DLD1 (cell line): ENCODE data around the gene MYL6B.
"Not testable (repeated sequence)": the region's sequence is repeated elsewhere in the genome, so short reads cannot be mapped to it uniquely, and the experiment has no call there.

Source experiments
- in situ Hi-C: cut with HindIII; loops from 2 replicates; pipeline ENCODE4 v1.10.0; 2017; ENCODE audit warnings: low sequenced_read_pairs

Gene MYL6B

DNA sequence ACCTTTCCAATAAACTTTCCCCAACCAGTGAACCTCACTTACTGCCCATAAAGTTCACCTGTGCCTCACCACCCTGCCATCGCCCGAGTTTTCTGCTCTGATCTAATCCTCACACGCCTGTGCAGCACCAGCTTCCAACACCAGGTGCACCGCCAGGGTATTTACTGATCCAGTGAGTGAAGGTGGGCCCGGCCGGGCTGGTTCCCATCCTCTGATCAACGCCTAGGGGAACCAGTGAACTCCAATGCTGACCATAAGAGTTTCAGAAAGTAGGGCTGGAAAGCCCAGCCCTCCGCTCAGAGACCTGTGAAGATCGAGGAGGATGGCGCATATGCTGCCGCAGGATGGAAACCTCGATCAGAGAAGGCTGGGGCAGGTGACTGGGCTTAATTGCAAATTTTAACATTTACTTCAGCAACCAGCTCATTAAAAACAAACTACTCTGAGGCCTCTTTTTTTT lies 685 bp upstream of the MYL6B start:
- in situ Hi-C loops, result no loop called here

GRCh38 chr12:56152756-56153677 lies 630 bp downstream of the MYL6B start:
- in situ Hi-C loops, result no loop called here

DNA sequence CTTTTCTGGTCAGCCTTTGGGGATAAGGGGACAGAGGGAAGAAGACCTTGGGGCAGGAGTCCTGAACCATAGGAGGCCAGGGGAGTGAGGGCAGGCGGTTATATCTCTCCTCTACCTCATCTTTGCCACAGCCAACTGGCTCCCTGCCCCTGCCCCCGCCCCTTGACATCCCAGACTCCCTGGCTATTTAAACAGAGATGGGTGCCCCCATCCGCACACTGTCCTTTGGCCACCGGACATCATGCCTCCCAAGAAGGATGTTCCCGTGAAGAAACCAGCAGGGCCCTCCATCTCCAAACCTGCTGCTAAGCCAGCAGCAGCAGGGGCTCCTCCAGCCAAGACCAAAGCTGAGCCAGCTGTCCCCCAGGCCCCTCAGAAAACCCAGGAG lies 1.3 kb downstream of the MYL6B start:
- in situ Hi-C loops, result no loop called here

DNA sequence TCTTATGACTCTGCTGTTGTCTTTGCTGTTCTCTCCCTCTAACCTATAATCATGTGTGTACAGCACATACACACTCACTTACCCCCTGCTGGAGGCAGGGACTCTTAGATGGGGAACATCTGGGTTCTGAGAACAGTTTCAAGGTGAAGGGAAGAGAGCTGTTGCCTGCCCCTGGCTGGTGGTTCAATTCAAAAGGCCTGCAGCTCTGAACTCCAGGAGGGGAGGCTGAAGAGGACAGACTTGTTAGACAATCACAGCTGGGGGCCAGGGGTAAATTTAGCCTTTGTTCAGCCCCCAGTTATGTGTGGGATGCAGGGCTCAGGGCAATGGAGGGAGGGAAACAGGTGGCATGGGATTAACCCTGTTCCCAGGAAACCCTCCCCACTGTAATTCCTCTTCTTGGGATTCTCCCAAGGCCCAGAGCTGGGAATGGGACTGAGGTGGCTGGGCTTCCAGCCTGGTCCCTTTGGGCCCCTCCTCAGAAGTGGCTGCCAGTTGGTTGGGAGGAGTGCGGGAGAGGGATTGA lies 1.9 kb downstream of the MYL6B start:
- in situ Hi-C loops, result no loop called here

GRCh38 chr12:56154818-56155217 lies 2.4 kb downstream of the MYL6B start:
- in situ Hi-C loops, result no loop called here

- in situ Hi-C loops, result no loop called here
Observed at GRCh38 chr12:56155256-56155845, 3.0 kb downstream of the MYL6B start.

DNA sequence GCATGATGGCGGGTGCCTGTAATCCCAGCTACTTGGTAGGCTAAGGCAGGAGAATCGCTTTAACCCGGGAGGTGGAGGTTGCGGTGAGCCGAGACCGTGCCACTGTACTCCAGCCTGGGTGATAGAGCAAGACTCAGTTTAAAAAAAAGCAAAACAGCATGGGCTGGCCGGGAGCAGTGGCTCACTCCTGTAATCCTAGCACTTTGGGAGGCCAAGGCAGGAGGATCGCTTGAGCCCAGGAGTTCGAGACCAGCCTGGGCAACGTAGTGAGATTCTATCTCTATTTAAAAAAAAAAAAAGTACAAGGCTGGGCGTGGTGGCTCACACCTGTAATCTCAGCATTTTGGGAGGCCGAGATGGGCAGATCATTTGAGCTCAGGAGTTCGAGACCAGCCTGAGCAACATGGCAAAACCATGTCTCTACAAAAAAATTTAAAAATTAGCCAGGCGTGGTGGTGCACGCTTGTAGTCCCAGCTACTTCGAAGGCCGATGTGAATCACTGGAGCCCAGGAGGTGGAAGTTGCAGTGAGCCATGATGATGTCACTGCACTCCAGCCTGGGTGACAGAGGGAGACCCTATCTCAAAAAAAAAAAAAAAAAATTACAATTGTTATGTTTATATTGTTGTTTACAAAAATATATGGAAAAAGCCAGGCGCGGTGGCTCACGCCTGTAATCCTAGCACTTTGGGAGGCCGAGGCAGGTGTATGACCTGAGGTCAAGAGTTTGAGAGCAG lies 4.2 kb downstream of the MYL6B start:
- in situ Hi-C loops, result not testable (repeated sequence)

DNA sequence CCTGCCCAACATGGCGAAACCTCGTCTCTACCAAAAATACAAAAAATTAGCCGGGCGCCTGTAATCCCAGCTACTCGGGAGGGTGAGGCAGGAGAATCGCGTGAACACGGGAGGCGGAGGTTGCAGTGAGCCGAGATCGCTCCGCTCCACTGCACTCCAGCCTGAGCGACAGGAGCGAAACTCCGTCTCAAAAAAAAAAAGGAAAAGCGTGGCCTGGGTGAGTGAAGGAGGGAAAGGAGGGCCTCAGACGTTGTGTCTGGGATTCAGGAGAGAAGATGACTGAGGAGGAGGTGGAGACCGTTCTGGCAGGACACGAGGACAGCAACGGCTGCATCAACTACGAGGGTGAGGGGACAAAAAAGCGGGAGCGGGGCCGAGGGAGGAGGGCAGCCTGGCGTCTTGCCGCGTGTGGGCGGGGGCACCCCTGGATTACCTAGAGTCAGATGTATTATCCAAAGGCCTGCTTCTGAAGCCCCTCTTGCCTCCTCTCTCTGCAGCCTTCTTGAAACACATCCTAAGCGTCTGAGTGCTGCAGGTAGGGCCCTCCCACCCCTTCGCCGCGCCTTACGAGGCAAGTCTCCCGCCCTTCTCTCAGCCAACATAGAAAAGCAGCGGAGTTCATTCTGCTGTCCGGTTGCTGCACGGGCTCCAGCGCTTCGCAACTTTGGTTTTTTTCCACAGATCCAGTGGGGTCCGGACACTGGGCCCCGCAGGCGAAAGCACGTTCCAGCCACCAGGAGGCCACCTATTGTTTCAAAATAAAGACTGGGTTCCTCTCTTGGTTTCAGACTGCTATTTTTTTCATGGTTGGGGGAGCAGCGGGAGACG lies 5.0 kb downstream of the MYL6B start:
- in situ Hi-C loops, result no loop called here

- in situ Hi-C loops, result no loop called here
Observed at GRCh38 chr12:56158029-56158925, 5.9 kb downstream of the MYL6B start, which contains the start of gene MYL6. MYL6 (plus strand) TSS chr12:56158359; CDS start chr12:56158402, 43 bp downstream.

- in situ Hi-C loops, result no loop called here
Observed at GRCh38 chr12:56158926-56159461, 6.6 kb downstream of the MYL6B start.

- in situ Hi-C loops, result no loop called here
Observed at GRCh38 chr12:56159482-56160192, 7.2 kb downstream of the MYL6B start.

- in situ Hi-C loops, result no loop called here
Observed at GRCh38 chr12:56160193-56160763, 7.9 kb downstream of the MYL6B start.

GRCh38 chr12:56160894-56161689 lies 8.7 kb downstream of the MYL6B start:
- in situ Hi-C loops, result no loop called here

DNA sequence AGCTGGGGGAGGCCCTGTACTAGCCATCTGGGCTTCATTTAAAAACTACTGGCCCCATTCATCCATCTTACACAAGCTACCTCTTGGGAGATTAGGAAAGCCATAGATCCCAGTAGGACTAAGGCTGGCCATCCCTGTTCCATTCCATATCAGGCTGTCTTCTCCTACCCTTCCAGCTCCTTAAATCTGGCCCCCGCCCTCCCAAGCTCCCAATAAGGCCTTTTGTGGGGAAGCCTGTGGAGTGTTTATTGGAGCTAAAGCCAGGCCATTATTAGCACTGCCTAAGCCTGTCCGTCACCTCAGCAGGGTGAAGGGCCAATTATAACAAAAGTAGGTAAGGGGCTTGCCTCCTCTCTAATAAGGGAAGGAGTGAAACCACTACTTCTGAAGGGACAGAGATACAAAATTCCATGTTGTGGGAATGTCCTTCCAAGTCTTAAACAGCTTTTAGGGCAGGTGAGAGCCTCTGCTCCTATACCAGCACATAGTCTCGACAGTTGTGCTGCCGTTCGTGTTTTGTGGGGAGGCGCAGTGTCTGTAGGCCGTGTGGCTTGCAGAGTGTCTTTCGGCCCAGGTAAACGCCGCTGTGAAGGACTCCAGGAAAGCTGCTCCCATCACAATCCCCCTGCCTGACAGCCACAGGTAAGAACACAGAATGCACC lies 9.4 kb downstream of the MYL6B start:
- in situ Hi-C loops, result no loop called here

DNA sequence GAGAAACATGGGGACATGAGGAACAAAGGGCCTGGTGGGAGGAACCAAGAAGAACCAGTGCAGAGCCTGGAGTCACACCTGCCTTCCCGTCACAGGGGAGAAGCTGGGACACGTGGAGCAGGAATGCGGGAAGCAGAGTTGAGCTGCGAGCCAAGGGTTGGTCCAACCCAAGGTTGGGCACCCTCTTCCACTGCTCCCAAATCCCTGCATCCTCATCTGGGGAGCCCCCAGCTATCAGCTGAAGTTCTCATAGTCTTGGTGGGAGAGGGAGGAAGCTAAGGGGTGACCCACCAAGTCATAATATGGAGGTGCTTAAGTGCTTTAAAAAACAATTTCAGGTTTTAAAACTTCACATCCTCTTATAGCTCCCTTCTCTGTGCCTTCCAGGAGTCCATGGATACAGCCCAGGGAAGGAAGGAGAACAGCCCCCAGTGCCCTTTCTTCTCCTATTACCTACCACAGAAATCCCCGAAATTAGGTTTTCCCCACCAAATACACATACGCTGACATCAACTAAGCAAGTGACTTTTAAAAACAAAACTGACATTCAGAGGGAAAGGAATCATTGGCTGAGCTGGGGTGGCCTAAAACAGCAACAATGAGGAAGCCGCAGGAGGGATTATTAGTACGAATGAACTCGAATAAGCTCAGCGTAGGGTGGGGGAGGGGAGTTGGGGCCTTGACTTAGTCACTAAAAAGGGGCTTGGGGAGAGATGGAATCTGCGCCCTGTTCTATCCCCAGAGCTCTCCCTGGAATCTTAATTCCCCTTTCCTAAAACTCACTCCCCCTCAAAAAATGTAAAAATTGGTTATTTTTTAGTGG lies 10.3 kb downstream of the MYL6B start:
- in situ Hi-C loops, result no loop called here
